WTC11 (cell line): Measurements from ENCODE around the gene IGFN1. TPM values are rescaled to one million over a fixed set of nuclear protein-coding genes. Genes with fewer than 3 reads are reported as not detected.

Experiments
- ATAC-seq: fragments of 200-7000 bp; cut with Tn5 transposase; 2 replicates; pipeline ENCODE4 v1.10.0; 2021; ENCODE audit warnings: mild to moderate bottlenecking, moderate library complexity
- CTCF ChIA-PET: fragments of 300-600 bp; sonication (Branson Sonifier 250); formaldehyde crosslinking; loops from one replicate; lab custom pipeline; 2021; ENCODE audit warnings: antibody characterized with exemption; lab: Charles Lee
- POLR2A ChIA-PET: fragments of 350-600 bp; sonication (Branson Sonifier 250); formaldehyde crosslinking; loops from one replicate; lab custom pipeline; 2021; ENCODE audit warnings: antibody characterized with exemption; lab: Charles Lee
- DNase-seq: peaks from one replicate; pipeline ENCODE4 v3.0.0; 2021; ENCODE audit warnings: low spot score
- H3K27ac Mint-ChIP-seq: 2 replicates; pipeline ENCODE4 v1.8.0; 2021; ENCODE audit warnings: mixed read lengths
- H3K27me3 Mint-ChIP-seq: 2 replicates; pipeline ENCODE4 v1.8.0; 2021; ENCODE audit warnings: low read depth, mild to moderate bottlenecking, moderate library complexity, mixed read lengths
- H3K36me3 Mint-ChIP-seq: 2 replicates; pipeline ENCODE4 v1.8.0; 2021; ENCODE audit warnings: mixed read lengths
- H3K4me1 Mint-ChIP-seq: 2 replicates; pipeline ENCODE4 v1.8.0; 2022; ENCODE audit warnings: mixed read lengths
- H3K4me3 Mint-ChIP-seq: 2 replicates; pipeline ENCODE4 v1.8.0; 2021; ENCODE audit warnings: mild to moderate bottlenecking, moderate library complexity, mixed read lengths
- H3K9me3 Mint-ChIP-seq: 2 replicates; pipeline ENCODE4 v1.8.0; 2021; ENCODE audit warnings: mixed read lengths
- CREB1 ChIP-seq: sonication (generic); formaldehyde crosslinking; IDR thresholded peaks from 2 replicates; pipeline ENCODE4 v1.8.0; 2023; ENCODE audit warnings: mild to moderate bottlenecking, missing genetic modification reagents
- GABPB1 ChIP-seq: sonication (generic); formaldehyde crosslinking; IDR thresholded peaks from 2 replicates; pipeline ENCODE4 v1.8.1; 2023; ENCODE audit warnings: mild to moderate bottlenecking, missing genetic modification reagents
- GTF2I ChIP-seq: fragments of 250-450 bp; sonication (Bioruptor Pico); conservative IDR thresholded peaks from 2 replicates; pipeline ENCODE4 v1.4.0; 2021; ENCODE audit warnings: mild to moderate bottlenecking
- KAT7 ChIP-seq: sonication (generic); formaldehyde crosslinking; IDR thresholded peaks from 2 replicates; pipeline ENCODE4 v1.8.1; 2023; ENCODE audit warnings: missing genetic modification reagents, mild to moderate bottlenecking, borderline replicate concordance
- OVOL2 ChIP-seq: fragments of 250-450 bp; sonication (Bioruptor Pico); IDR thresholded peaks from 2 replicates; pipeline ENCODE4 v1.9.0; 2021; ENCODE audit warnings: mild to moderate bottlenecking, borderline replicate concordance
- SMAD3 ChIP-seq: sonication (generic); formaldehyde crosslinking; IDR thresholded peaks from 2 replicates; pipeline ENCODE4 v1.8.0; 2022; ENCODE audit warnings: missing genetic modification reagents, mild to moderate bottlenecking, borderline replicate concordance
- ZNF121 ChIP-seq: sonication (generic); formaldehyde crosslinking; IDR thresholded peaks from 2 replicates; pipeline ENCODE4 v1.8.0; 2023; ENCODE audit warnings: missing genetic modification reagents
- ZNF138 ChIP-seq: sonication (generic); formaldehyde crosslinking; conservative IDR thresholded peaks from 2 replicates; pipeline ENCODE4 v1.8.1; 2022; ENCODE audit warnings: mild to moderate bottlenecking, moderate library complexity, missing genetic modification reagents
- ZNF232 ChIP-seq: sonication (generic); formaldehyde crosslinking; IDR thresholded peaks from 2 replicates; pipeline ENCODE4 v1.8.0; 2022; ENCODE audit warnings: mild to moderate bottlenecking, missing genetic modification reagents
- ZNF317 ChIP-seq: sonication (generic); formaldehyde crosslinking; IDR thresholded peaks from 2 replicates; pipeline ENCODE4 v1.8.1; 2023; ENCODE audit warnings: low read depth, mild to moderate bottlenecking, moderate library complexity, missing genetic modification reagents, borderline replicate concordance
- total RNA-seq: library from RNA; stranded (reverse); gene quantifications from 3 replicates; pipeline ENCODE4 v1.2.3, GENCODE V29; 2021
- TF ChIP-seq, protein P1 (sequence below): sonication (generic); formaldehyde crosslinking; conservative IDR thresholded peaks from 2 replicates; pipeline ENCODE4 v1.8.1; 2022; ENCODE audit warnings: mild to moderate bottlenecking, missing genetic modification reagents
- TF ChIP-seq, protein P2 (sequence below): fragments of 250-450 bp; sonication (Bioruptor Pico); IDR thresholded peaks from 2 replicates; pipeline ENCODE4 v1.9.0; 2021; ENCODE audit warnings: mild to moderate bottlenecking, borderline replicate concordance
- TF ChIP-seq, protein P3 (sequence below): fragments of 250-450 bp; sonication (Bioruptor Pico); conservative IDR thresholded peaks from 2 replicates; pipeline ENCODE4 v1.9.0; 2021; ENCODE audit warnings: mild to moderate bottlenecking
- TF ChIP-seq, protein P4 (sequence below): sonication (generic); formaldehyde crosslinking; IDR thresholded peaks from 2 replicates; pipeline ENCODE4 v1.8.1; 2023; ENCODE audit warnings: mild to moderate bottlenecking, missing genetic modification reagents, moderate library complexity
- TF ChIP-seq, protein P5 (sequence below): sonication (generic); formaldehyde crosslinking; IDR thresholded peaks from 2 replicates; pipeline ENCODE4 v1.8.0; 2023; ENCODE audit warnings: mild to moderate bottlenecking, missing genetic modification reagents
- TF ChIP-seq, protein P6 (sequence below): fragments of 250-450 bp; sonication (Bioruptor Pico); IDR thresholded peaks from 2 replicates; pipeline ENCODE4 v2.1.2; 2022; ENCODE audit warnings: mild to moderate bottlenecking, moderate library complexity
- TF ChIP-seq, protein P7 (sequence below): sonication (generic); formaldehyde crosslinking; IDR thresholded peaks from 2 replicates; pipeline ENCODE4 v1.8.1; 2023; ENCODE audit warnings: mild to moderate bottlenecking, missing genetic modification reagents, moderate library complexity

The IGFN1 gene
- total RNA-seq, 1 experiment from 2014 or later: 0.11 TPM

DNA sequence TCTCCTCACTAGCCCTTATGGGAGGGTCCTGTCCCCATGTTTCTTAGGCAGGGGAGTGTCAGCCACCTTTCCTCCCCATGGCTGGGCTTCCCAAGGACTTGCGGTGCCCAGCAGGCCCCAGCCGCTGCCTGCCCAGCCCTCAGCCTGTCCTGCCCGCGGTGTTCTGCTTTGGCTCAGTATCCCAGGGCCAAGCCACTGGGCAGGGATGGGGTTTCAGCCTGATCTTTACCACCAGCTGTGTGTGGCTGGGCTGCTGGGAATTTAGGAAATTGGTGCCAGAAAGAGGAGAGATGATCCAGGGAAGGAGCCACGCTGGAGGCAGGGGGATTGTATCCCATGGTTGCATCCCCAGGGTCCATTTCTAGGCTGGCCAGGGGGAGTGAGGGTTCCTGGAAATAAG lies 6.9 kb upstream of the IGFN1 start:
- ATAC-seq (no peak), DNase-seq (no peak)
- Mint-ChIP-seq H3K4me3 (no peak overlapping the region), H3K27me3 (peaks cover 13% of the 10 kb centered on the region), H3K36me3 (peaks cover 6% of the 10 kb centered on the region), H3K9me3 (peaks cover 11% of the 10 kb centered on the region), H3K27ac (no peak overlapping the region), H3K4me1 (peaks cover 7% of the 10 kb centered on the region)
- TF ChIP-seq SMAD3 (CRISPR knock-in tag) (no peak), CREB1 (CRISPR knock-in tag) (no peak), OVOL2 (CRISPR knock-in tag) (no peak), GABPB1 (no peak), ZNF232 (CRISPR knock-in tag) (no peak), KAT7 (no peak), ZNF317 (no peak), ZNF138 (CRISPR knock-in tag) (no peak), GTF2I (CRISPR knock-in tag) (no peak), ZNF121 (CRISPR knock-in tag) (no peak)
- TF ChIP-seq, protein P1, sequence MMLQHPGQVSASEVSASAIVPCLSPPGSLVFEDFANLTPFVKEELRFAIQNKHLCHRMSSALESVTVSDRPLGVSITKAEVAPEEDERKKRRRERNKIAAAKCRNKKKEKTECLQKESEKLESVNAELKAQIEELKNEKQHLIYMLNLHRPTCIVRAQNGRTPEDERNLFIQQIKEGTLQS: no peak
- TF ChIP-seq, protein P2, sequence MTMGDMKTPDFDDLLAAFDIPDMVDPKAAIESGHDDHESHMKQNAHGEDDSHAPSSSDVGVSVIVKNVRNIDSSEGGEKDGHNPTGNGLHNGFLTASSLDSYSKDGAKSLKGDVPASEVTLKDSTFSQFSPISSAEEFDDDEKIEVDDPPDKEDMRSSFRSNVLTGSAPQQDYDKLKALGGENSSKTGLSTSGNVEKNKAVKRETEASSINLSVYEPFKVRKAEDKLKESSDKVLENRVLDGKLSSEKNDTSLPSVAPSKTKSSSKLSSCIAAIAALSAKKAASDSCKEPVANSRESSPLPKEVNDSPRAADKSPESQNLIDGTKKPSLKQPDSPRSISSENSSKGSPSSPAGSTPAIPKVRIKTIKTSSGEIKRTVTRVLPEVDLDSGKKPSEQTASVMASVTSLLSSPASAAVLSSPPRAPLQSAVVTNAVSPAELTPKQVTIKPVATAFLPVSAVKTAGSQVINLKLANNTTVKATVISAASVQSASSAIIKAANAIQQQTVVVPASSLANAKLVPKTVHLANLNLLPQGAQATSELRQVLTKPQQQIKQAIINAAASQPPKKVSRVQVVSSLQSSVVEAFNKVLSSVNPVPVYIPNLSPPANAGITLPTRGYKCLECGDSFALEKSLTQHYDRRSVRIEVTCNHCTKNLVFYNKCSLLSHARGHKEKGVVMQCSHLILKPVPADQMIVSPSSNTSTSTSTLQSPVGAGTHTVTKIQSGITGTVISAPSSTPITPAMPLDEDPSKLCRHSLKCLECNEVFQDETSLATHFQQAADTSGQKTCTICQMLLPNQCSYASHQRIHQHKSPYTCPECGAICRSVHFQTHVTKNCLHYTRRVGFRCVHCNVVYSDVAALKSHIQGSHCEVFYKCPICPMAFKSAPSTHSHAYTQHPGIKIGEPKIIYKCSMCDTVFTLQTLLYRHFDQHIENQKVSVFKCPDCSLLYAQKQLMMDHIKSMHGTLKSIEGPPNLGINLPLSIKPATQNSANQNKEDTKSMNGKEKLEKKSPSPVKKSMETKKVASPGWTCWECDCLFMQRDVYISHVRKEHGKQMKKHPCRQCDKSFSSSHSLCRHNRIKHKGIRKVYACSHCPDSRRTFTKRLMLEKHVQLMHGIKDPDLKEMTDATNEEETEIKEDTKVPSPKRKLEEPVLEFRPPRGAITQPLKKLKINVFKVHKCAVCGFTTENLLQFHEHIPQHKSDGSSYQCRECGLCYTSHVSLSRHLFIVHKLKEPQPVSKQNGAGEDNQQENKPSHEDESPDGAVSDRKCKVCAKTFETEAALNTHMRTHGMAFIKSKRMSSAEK (CRISPR knock-in tag): no peak
- TF ChIP-seq, protein P3, sequence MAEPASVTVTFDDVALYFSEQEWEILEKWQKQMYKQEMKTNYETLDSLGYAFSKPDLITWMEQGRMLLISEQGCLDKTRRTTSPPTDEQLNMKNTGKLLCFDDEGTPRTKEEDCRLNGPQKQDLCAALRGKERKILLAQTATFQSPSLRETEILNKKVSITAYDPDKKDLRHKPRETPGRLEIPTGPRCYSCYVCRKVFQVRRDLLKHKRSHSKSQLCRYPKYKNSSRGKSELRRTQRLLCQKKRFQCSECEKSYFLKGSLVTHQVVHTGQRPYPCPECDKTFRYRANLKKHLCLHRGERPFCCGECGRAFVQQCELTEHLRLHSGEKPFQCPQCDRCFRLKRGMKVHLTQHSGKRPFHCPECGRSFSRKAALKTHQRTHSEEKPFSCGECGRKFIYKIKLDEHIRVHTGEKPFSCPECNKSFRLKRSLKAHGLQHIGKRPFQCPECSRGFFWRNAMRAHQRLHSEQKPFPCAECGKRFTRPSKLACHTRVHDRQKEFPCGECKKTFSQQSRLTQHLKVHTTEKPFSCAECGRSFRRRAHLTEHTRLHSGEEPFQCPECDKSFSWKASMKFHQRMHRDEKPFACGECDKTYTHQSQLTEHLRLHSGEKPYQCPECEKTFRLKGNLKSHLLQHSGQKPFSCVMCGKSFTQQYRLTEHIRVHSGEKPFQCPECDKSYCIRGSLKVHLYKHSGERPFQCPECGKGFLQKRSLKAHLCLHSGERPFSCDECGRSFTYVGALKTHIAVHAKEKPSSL (CRISPR knock-in tag): no peak
- TF ChIP-seq, protein P4, sequence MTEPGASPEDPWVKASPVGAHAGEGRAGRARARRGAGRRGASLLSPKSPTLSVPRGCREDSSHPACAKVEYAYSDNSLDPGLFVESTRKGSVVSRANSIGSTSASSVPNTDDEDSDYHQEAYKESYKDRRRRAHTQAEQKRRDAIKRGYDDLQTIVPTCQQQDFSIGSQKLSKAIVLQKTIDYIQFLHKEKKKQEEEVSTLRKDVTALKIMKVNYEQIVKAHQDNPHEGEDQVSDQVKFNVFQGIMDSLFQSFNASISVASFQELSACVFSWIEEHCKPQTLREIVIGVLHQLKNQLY (CRISPR knock-in tag): no peak
- TF ChIP-seq, protein P5, sequence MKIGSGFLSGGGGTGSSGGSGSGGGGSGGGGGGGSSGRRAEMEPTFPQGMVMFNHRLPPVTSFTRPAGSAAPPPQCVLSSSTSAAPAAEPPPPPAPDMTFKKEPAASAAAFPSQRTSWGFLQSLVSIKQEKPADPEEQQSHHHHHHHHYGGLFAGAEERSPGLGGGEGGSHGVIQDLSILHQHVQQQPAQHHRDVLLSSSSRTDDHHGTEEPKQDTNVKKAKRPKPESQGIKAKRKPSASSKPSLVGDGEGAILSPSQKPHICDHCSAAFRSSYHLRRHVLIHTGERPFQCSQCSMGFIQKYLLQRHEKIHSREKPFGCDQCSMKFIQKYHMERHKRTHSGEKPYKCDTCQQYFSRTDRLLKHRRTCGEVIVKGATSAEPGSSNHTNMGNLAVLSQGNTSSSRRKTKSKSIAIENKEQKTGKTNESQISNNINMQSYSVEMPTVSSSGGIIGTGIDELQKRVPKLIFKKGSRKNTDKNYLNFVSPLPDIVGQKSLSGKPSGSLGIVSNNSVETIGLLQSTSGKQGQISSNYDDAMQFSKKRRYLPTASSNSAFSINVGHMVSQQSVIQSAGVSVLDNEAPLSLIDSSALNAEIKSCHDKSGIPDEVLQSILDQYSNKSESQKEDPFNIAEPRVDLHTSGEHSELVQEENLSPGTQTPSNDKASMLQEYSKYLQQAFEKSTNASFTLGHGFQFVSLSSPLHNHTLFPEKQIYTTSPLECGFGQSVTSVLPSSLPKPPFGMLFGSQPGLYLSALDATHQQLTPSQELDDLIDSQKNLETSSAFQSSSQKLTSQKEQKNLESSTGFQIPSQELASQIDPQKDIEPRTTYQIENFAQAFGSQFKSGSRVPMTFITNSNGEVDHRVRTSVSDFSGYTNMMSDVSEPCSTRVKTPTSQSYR (CRISPR knock-in tag): no peak
- TF ChIP-seq, protein P6, sequence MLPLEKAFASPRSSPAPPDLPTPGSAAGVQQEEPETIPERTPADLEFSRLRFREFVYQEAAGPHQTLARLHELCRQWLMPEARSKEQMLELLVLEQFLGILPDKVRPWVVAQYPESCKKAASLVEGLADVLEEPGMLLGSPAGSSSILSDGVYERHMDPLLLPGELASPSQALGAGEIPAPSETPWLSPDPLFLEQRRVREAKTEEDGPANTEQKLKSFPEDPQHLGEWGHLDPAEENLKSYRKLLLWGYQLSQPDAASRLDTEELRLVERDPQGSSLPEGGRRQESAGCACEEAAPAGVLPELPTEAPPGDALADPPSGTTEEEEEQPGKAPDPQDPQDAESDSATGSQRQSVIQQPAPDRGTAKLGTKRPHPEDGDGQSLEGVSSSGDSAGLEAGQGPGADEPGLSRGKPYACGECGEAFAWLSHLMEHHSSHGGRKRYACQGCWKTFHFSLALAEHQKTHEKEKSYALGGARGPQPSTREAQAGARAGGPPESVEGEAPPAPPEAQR: no peak
- TF ChIP-seq, protein P7, sequence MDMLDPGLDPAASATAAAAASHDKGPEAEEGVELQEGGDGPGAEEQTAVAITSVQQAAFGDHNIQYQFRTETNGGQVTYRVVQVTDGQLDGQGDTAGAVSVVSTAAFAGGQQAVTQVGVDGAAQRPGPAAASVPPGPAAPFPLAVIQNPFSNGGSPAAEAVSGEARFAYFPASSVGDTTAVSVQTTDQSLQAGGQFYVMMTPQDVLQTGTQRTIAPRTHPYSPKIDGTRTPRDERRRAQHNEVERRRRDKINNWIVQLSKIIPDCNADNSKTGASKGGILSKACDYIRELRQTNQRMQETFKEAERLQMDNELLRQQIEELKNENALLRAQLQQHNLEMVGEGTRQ (CRISPR knock-in tag): no peak
- ChIA-PET CTCF (interaction anchor here (1.1 to 1.7 kb wide), 4 partner anchors 10 to 39 kb away, joined by 3 to 6 read pairs (median 4); partner anchors contain the start of gene TMEM9), POLR2A (interaction anchor here (0.7 kb wide), 1 partner anchor 30 kb away, joined by 3 read pairs; the partner anchor contains the start of gene TMEM9)
